ENCODE measurements around the gene LRFN3. TPM values are rescaled to one million over a fixed set of nuclear protein-coding genes. Genes with fewer than 3 reads are reported as not detected.

The LRFN3 gene
- total and polyA plus RNA-seq, 2 of the 4 experiments (the other 2 are of a cell fraction) = 0.36 to 4.8 TPM

GRCh38 chr19:35978832-35979365 lies 42.7 kb downstream of the LRFN3 start:
- intact Hi-C loops (cut with micrococcal nuclease) = no loop called here
- H3K4me1 ChIP-seq (ENCODE audit: control insufficient read depth, insufficient read depth, low read length) = no peaks in the 10 kb centered on the region
- H3K23ac ChIP-seq (ENCODE audit: low read depth, low read length) = no peak overlapping the region
- TF ChIP-seq SMC3 (IDR thresholded peaks at IDR 0.05; ENCODE audit: low read depth, low read length) = no peak
- no peak for TF ChIP-seq USF2 (IDR thresholded peaks at IDR 0.05; ENCODE audit: low read depth, low read length)
- TF ChIP-seq CEBPB (IDR thresholded peaks at IDR 0.05; ENCODE audit: low read depth, low read length) = no peak
- TF ChIP-seq MXI1 (IDR thresholded peaks at IDR 0.05; ENCODE audit: borderline replicate concordance, low read depth, low read length) = no peak
- no peak for TF ChIP-seq MAZ (IDR thresholded peaks at IDR 0.05; ENCODE audit: borderline replicate concordance, low read depth, low read length)
- no peak for TF ChIP-seq CTCF (conservative IDR thresholded peaks at IDR 0.05; ENCODE audit: low read depth, low read length)
- no peak for TF ChIP-seq RCOR1 (IDR thresholded peaks at IDR 0.05; ENCODE audit: insufficient replicate concordance, low read length)
- TF ChIP-seq CHD1 (IDR thresholded peaks at IDR 0.05; ENCODE audit: low read depth, low read length) = no peak
- TF ChIP-seq FOS (IDR thresholded peaks at IDR 0.05; ENCODE audit: low read depth, low read length) = no peak
- no peak for TF ChIP-seq RFX5 (IDR thresholded peaks at IDR 0.05; ENCODE audit: low read depth, low read length)
- no peak for TF ChIP-seq ELK1 (IDR thresholded peaks at IDR 0.05; ENCODE audit: borderline replicate concordance, low read depth, low read length)
- TF ChIP-seq NFE2L2 (IDR thresholded peaks at IDR 0.05; ENCODE audit: low read depth, low read length) = no peak
- TF ChIP-seq RAD21 (IDR thresholded peaks at IDR 0.05; ENCODE audit: low read length) = no peak
- TF ChIP-seq BHLHE40 (IDR thresholded peaks at IDR 0.05; ENCODE audit: low read depth, low read length) = no peak
- TF ChIP-seq POLR2A (IDR thresholded peaks at IDR 0.05; ENCODE audit: low read depth, low read length) = no peak
- no peak for TF ChIP-seq MAFK (IDR thresholded peaks at IDR 0.05; ENCODE audit: low read depth, low read length)
- H3K18ac ChIP-seq (ENCODE audit: low read depth, low read length) = no peak overlapping the region
- no peak overlapping the region for H2AK5ac ChIP-seq (ENCODE audit: low read depth, low read length)
- no peak overlapping the region for H3K4me3 ChIP-seq (ENCODE audit: insufficient read depth, low read depth, low read length)
- H3K14ac ChIP-seq (replicated peaks; ENCODE audit: low read depth, low read length) = no peak overlapping the region
- no peaks in the 10 kb centered on the region for H3K36me3 ChIP-seq (ENCODE audit: control insufficient read depth, insufficient read depth, low read length)
- H3K9me3 ChIP-seq (ENCODE audit: control insufficient read depth, insufficient read depth, low read length) = no peaks in the 10 kb centered on the region
- no peak overlapping the region for H2BK20ac ChIP-seq (ENCODE audit: low read depth, low read length)
- no peak overlapping the region for H3K4ac ChIP-seq (ENCODE audit: low read depth, low read length)
- H3K56ac ChIP-seq (ENCODE audit: extremely low read depth, insufficient read depth, low read length) = no peak overlapping the region
- H2BK5ac ChIP-seq (ENCODE audit: low read depth, low read length, poor library complexity, severe bottlenecking) = no peak overlapping the region
- POLR2A ChIA-PET (ENCODE audit: unreplicated experiment) = no interaction called here
- H2AK9ac ChIP-seq (replicated peaks; ENCODE audit: low read depth, low read length, poor library complexity) = no peak overlapping the region
- CTCF ChIA-PET = no interaction called here
- no peak overlapping the region for H2AFZ ChIP-seq (replicated peaks; ENCODE audit: low read length, poor library complexity)
- DNase-seq = no peak
- in situ Hi-C loops (cut with MboI; ENCODE audit: low sequenced_read_pairs) = no loop called here
- no peaks in the 10 kb centered on the region for H3K79me1 ChIP-seq (ENCODE audit: low read depth in 1 of 2, low read length in 2 of 2)
- BruUV-seq (replicated peaks) = no TSS peak
- H3K27me3 ChIP-seq (ENCODE audit: control insufficient read depth, insufficient read depth, low read length) = peaks cover 17% of the 10 kb centered on the region
- ATAC-seq (ENCODE audit: low read depth) = no peak
- H3K27ac ChIP-seq (ENCODE audit: insufficient read depth, low read length) = no peak overlapping the region
- WGBS, 2 experiments (ENCODE audit: extremely low coverage in 2 of 2, insufficient read length in 1 of 2) = 47% methylated on average over 16 of the region's 20 CpGs; no CpG with 5 or more reads in 1 of the 2 experiments
- dilution Hi-C loops (cut with HindIII; ENCODE audit: low sequenced_read_pairs, unreplicated experiment) = no loop called here
- H4K91ac ChIP-seq (ENCODE audit: insufficient read depth, low read depth, low read length) = no peak overlapping the region
- H3K9ac ChIP-seq (ENCODE audit: low read depth, low read length) = no peak overlapping the region
- no peak overlapping the region for H3K4me2 ChIP-seq (ENCODE audit: low read depth, low read length)
- H4K20me1 ChIP-seq (ENCODE audit: insufficient read depth, low read length) = no peaks in the 10 kb centered on the region
- H2BK15ac ChIP-seq (ENCODE audit: low read depth, low read length) = no peak overlapping the region
- no peak overlapping the region for H4K8ac ChIP-seq (ENCODE audit: low read depth in 2 of 2, low read length in 2 of 2)
- H2BK120ac ChIP-seq (ENCODE audit: low read depth, low read length) = no peak overlapping the region
- H3K9me1 ChIP-seq (ENCODE audit: insufficient read depth, low read length) = no peaks in the 10 kb centered on the region
- no peak overlapping the region for H4K5ac ChIP-seq (ENCODE audit: low read depth, low read length)
